Measurements from ENCODE around the gene UBAC2. TPM values are rescaled to one million over a fixed set of nuclear protein-coding genes. Genes with fewer than 3 reads are reported as not detected.

UBAC2 gene
- total RNA-seq, 4 donors from 2014 or later = 54.4 to 65.9 (median 59.5) TPM

- DNase-seq = no peak
- intact Hi-C loops (cut with DNase I; ENCODE audit: low total_unique reads) = no loop called here
These were observed 181.1 kb downstream of the UBAC2 start for GRCh38 chr13:99381766-99382165.

DNA sequence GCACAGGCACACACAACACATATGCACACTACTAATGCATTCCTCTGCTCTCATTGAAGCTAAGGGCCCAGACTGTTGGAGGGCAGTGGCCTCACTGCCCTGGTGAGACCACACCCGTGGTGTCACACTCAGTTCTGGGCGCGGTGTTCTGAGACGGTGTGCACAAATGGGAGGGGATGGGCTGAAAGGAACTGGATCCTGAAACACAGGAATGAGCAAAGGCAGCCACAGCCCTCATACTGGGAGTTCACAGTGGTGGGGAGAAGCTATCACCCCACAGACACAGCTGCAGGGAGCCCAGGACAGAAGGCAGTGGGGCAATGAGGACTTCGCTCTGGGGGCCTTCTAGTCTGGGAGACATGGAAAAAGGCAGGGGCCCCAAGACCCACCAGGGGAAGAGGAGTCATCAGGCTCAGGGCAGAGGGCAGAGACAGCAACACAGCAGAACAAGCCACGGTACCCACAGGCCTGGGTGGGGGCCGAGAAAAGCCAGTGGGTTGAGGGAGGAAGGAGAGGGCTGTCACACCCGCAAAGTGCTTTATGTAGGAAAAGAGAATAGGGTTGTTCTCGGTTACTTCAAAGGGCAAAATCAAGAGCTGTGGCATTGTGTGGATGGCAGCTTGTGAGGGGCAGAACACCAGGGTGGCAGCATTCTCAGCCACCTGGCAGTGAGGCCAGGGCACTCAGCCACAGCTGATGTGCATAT lies 181.9 kb downstream of the UBAC2 start:
- intact Hi-C loops (cut with DNase I; ENCODE audit: low total_unique reads) = no loop called here
- H3K4me1 ChIP-seq = no peaks in the 10 kb centered on the region
- no peaks in the 10 kb centered on the region for H3K27me3 ChIP-seq
- no peaks in the 10 kb centered on the region for H3K9me3 ChIP-seq
- no peak overlapping the region for H3K27ac ChIP-seq
- no peak for DNase-seq
- TF ChIP-seq, protein P1, sequence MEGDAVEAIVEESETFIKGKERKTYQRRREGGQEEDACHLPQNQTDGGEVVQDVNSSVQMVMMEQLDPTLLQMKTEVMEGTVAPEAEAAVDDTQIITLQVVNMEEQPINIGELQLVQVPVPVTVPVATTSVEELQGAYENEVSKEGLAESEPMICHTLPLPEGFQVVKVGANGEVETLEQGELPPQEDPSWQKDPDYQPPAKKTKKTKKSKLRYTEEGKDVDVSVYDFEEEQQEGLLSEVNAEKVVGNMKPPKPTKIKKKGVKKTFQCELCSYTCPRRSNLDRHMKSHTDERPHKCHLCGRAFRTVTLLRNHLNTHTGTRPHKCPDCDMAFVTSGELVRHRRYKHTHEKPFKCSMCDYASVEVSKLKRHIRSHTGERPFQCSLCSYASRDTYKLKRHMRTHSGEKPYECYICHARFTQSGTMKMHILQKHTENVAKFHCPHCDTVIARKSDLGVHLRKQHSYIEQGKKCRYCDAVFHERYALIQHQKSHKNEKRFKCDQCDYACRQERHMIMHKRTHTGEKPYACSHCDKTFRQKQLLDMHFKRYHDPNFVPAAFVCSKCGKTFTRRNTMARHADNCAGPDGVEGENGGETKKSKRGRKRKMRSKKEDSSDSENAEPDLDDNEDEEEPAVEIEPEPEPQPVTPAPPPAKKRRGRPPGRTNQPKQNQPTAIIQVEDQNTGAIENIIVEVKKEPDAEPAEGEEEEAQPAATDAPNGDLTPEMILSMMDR (IDR thresholded peaks at IDR 0.05) = no peak
- no peak for TF ChIP-seq POLR2A (IDR thresholded peaks at IDR 0.05)
- H3K4me3 ChIP-seq = no peak overlapping the region
- no peaks in the 10 kb centered on the region for H3K36me3 ChIP-seq

More at GRCh38 chr13:99381766-99382165, 181.1 kb downstream of the UBAC2 start:
- Histone ChIP-seq H3K27ac (no peak overlapping the region), H3K4me3 (no peak overlapping the region), H3K9me3 (no peaks in the 10 kb centered on the region), H3K27me3 (no peaks in the 10 kb centered on the region), H3K4me1 (no peaks in the 10 kb centered on the region), H3K36me3 (no peaks in the 10 kb centered on the region)
- TF ChIP-seq POLR2A (IDR thresholded peaks at IDR 0.05) = no peak
- TF ChIP-seq, protein P1 (IDR thresholded peaks at IDR 0.05) = no peak

GRCh38 chr13:99383511-99383921 lies 182.9 kb downstream of the UBAC2 start:
- Histone ChIP-seq H3K4me1 (no peaks in the 10 kb centered on the region), H3K9me3 (no peaks in the 10 kb centered on the region), H3K36me3 (no peaks in the 10 kb centered on the region), H3K4me3 (no peak overlapping the region), H3K27me3 (no peaks in the 10 kb centered on the region), H3K27ac (no peak overlapping the region)
- TF ChIP-seq POLR2A (IDR thresholded peaks at IDR 0.05) = no peak
- TF ChIP-seq, protein P1 (IDR thresholded peaks at IDR 0.05) = no peak
- no peak for DNase-seq
- intact Hi-C loops (cut with DNase I; ENCODE audit: low total_unique reads) = no loop called here

GRCh38 chr13:99383946-99384345 lies 183.3 kb downstream of the UBAC2 start:
- Histone ChIP-seq H3K27me3 (no peaks in the 10 kb centered on the region), H3K27ac (no peak overlapping the region), H3K36me3 (no peaks in the 10 kb centered on the region), H3K9me3 (no peaks in the 10 kb centered on the region), H3K4me1 (no peaks in the 10 kb centered on the region), H3K4me3 (no peak overlapping the region)
- intact Hi-C loops (cut with DNase I; ENCODE audit: low total_unique reads) = no loop called here
- TF ChIP-seq, protein P1 (IDR thresholded peaks at IDR 0.05) = no peak
- TF ChIP-seq POLR2A (IDR thresholded peaks at IDR 0.05) = no peak
- no peak for DNase-seq

DNA sequence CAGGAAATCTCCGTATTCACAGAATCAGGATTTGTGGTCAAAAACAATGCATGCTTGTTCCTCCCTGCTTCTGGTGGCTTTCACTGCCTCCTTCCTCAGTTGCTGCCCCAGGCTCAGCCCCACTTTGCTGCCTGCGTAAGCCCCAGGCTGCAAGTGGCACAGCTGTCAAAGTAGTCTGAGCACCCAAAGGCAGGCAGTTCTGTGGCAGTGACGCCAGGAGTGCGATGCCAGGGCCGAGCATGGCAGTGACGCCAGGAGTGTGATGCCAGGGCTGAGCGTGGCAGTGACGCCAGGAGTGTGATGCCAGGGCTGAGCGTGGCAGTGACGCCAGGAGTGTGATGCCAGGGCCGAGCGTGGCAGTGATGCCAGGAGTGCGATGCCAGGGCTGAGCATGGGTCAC lies 183.8 kb downstream of the UBAC2 start:
- Histone ChIP-seq H3K9me3 (no peaks in the 10 kb centered on the region), H3K4me3 (no peak overlapping the region), H3K27me3 (no peaks in the 10 kb centered on the region), H3K36me3 (no peaks in the 10 kb centered on the region), H3K4me1 (no peaks in the 10 kb centered on the region), H3K27ac (no peak overlapping the region)
- no peak for TF ChIP-seq POLR2A (IDR thresholded peaks at IDR 0.05)
- TF ChIP-seq, protein P1 (IDR thresholded peaks at IDR 0.05) = no peak
- intact Hi-C loops (cut with DNase I; ENCODE audit: low total_unique reads) = no loop called here
- DNase-seq = no peak

All from uterus (tissue), 4 donors.